A549 (cell line): Measurements from ENCODE around the gene SLC22A7.

Source experiments
- CHD2 ChIP-seq: fragments of 150-350 bp; IDR thresholded peaks from 2 replicates; pipeline ENCODE4 v1.6.1; 2014; ENCODE audit warnings: low read length; ENCODE audit not compliant: partially characterized antibody
- CHD4 ChIP-seq: fragments of 200-600 bp; sonication (generic); IDR thresholded peaks from 2 replicates; pipeline ENCODE4 v1.6.1; 2016; ENCODE audit warnings: antibody characterized with exemption, mild to moderate bottlenecking, borderline replicate concordance
- EP300 ChIP-seq, 2 experiments: fragments of >200 bp; sonication (Bioruptor Twin); formaldehyde crosslinking; IDR thresholded peaks; 2 replicates in 1 of 2; 3 replicates in 1 of 2; pipeline ENCODE4 v1.6.1; 2016 to 2017
- HOXA7 ChIP-seq: fragments of 250-450 bp; sonication (Bioruptor Pico); IDR thresholded peaks from 2 replicates; pipeline ENCODE4 v1.5.0; 2020; ENCODE audit warnings: mild to moderate bottlenecking, moderate library complexity
- MYC ChIP-seq: IDR thresholded peaks from 2 replicates; pipeline ENCODE4 v1.6.1; 2012; ENCODE audit warnings: mild to moderate bottlenecking, inconsistent platforms, low read length, improper control_type of control experiment, borderline replicate concordance
- NR3C1 ChIP-seq: fragments of >200 bp; sonication (Bioruptor Twin); formaldehyde crosslinking; IDR thresholded peaks from 3 replicates; pipeline ENCODE4 v1.6.1; 2017
- RAD21 ChIP-seq, 2 experiments: fragments of >200 bp in 1 of 2; sonication (Bioruptor Twin) in 1 of 2; formaldehyde crosslinking in 1 of 2; IDR thresholded peaks in 1 of 2; conservative IDR thresholded peaks in 1 of 2; 2 replicates in 1 of 2; 3 replicates in 1 of 2; pipeline ENCODE4 v1.6.1; 2012 to 2018; ENCODE audit warnings: inconsistent platforms in 1 of 2
- ZFP36 ChIP-seq: fragments of 450-650 bp; IDR thresholded peaks from 2 replicates; pipeline ENCODE4 v1.6.1; 2014; ENCODE audit warnings: borderline replicate concordance; ENCODE audit not compliant: partially characterized antibody
- TF ChIP-seq, protein P1 (sequence below): fragments of >200 bp; sonication (Bioruptor Twin); formaldehyde crosslinking; IDR thresholded peaks from 3 replicates; pipeline ENCODE4 v1.5.1; 2016
- TF ChIP-seq, protein P2 (sequence below): fragments of 450-650 bp; IDR thresholded peaks from 2 replicates; pipeline ENCODE4 v1.6.1; 2014; ENCODE audit warnings: antibody characterized with exemption

DNA sequence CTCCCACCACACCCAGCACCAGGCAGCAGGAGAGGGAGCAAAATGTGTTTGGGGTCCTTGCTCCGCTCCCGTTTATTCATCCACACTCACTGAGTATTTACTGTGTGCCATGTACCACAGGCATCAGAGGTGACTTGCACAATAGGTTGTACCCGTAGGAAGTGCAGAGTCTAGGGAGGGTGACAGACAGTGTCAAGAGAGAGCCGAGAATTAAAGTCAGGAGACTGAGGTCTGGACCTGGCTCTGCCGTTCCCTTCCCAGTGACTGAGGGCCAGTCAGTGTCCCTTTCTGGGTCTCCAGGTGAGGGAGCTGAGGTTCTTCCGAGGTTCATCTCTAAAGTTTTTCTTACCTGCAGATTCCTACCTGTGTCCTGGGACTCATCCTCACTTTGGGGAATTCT lies 32.5 kb upstream of the SLC22A7 start:
- TF ChIP-seq, protein P1, sequence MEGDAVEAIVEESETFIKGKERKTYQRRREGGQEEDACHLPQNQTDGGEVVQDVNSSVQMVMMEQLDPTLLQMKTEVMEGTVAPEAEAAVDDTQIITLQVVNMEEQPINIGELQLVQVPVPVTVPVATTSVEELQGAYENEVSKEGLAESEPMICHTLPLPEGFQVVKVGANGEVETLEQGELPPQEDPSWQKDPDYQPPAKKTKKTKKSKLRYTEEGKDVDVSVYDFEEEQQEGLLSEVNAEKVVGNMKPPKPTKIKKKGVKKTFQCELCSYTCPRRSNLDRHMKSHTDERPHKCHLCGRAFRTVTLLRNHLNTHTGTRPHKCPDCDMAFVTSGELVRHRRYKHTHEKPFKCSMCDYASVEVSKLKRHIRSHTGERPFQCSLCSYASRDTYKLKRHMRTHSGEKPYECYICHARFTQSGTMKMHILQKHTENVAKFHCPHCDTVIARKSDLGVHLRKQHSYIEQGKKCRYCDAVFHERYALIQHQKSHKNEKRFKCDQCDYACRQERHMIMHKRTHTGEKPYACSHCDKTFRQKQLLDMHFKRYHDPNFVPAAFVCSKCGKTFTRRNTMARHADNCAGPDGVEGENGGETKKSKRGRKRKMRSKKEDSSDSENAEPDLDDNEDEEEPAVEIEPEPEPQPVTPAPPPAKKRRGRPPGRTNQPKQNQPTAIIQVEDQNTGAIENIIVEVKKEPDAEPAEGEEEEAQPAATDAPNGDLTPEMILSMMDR: no peak
- no peak for TF ChIP-seq NR3C1
- TF ChIP-seq CHD4: no peak
- no peak for TF ChIP-seq MYC
- TF ChIP-seq RAD21 (conservative IDR thresholded peaks at IDR 0.05 in 1 of 2, IDR thresholded peaks at IDR 0.05 in 1 of 2): no peak
- TF ChIP-seq HOXA7 (CRISPR knock-in tag): no peak
- TF ChIP-seq ZFP36: no peak
- TF ChIP-seq, protein P2, sequence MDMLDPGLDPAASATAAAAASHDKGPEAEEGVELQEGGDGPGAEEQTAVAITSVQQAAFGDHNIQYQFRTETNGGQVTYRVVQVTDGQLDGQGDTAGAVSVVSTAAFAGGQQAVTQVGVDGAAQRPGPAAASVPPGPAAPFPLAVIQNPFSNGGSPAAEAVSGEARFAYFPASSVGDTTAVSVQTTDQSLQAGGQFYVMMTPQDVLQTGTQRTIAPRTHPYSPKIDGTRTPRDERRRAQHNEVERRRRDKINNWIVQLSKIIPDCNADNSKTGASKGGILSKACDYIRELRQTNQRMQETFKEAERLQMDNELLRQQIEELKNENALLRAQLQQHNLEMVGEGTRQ: no peak
- no peak for TF ChIP-seq EP300 (IDR thresholded peaks at IDR 0.05)
- no peak for TF ChIP-seq CHD2
